GM20000 (cell line): ENCODE measurements around the gene GRID1.

ENCODE experiments used
- DNase-seq: peaks from one replicate; pipeline ENCODE4 v3.0.0; 2012; ENCODE audit warnings: low spot score
- CTCF ChIP-seq: IDR thresholded peaks from 2 replicates; pipeline ENCODE4 v1.5.1; 2012; ENCODE audit warnings: mild to moderate bottlenecking, control low read depth; ENCODE audit errors: extremely low read depth, missing control alignments

The GRID1 gene

GRCh38 chr10:86367152-86367951, 757 bp upstream of the GRID1 start:
- peak; percentile 52 for DNase-seq
- TF ChIP-seq CTCF, result no peak

- no peak for DNase-seq
- no peak for TF ChIP-seq CTCF
Observed at GRCh38 chr10:86366902-86367151, 232 bp upstream of the GRID1 start.

GRCh38 chr10:86365346-86366032, 1.1 kb downstream of the GRID1 start:
- TF ChIP-seq CTCF, result no peak
- DNase-seq, result peak; percentile 57

- peak; percentile 59 for DNase-seq
- no peak for TF ChIP-seq CTCF
Observed at GRCh38 chr10:86364491-86365345, 1.9 kb downstream of the GRID1 start.

- peak; percentile 53 for DNase-seq
- no peak for TF ChIP-seq CTCF
Observed at GRCh38 chr10:86363833-86364490, 2.6 kb downstream of the GRID1 start.

DNA sequence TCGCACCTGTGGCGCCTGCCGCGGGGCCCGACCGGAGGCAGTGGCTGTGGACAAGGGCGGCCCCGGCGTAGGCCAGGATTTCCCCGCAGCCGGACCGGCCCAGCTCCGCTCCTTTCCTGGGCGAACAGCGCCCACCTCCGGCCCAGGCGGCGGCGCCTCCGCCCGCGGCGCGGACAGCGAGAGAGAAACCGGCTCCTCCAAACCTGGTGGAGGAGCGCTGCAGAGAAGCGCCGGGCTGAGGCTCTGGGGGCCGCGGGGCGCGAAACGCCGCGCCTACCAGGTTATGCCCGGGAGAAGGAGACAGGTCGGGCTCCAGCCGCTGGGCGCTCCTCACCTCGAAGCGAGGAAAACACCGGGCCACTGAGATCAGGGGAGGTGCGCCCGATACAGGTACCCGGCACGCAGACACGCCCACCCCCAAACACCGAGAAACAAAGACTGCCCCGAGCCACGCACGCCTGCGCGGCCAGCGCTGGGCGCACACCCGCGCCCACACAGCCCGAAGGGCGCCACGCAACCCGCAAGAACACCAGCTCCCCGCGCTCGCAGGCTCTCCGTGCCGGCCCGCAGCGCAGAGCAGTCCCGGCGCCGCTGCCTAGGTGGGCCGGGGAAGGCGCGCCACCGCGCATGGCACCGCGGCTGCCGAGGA, 3.3 kb downstream of the GRID1 start:
- TF ChIP-seq CTCF, result peak; percentile 52
- peak; percentile 82 for DNase-seq
